Karpas-422 (cell line): ENCODE data around the gene NPC1L1. TPM values are rescaled to one million over a fixed set of nuclear protein-coding genes. Genes with fewer than 3 reads are reported as not detected.

Source experiments
- DNase-seq: peaks from one replicate; pipeline ENCODE4 v3.0.0-alpha.2; 2015
- H2AFZ ChIP-seq: fragments of 200-600 bp; sonication (generic); 2 replicates; pipeline ENCODE4 v1.6.1; 2014; ENCODE audit warnings: antibody characterized with exemption, low read length, mixed read lengths
- H3K27ac ChIP-seq: fragments of 200-600 bp; sonication (generic); 2 replicates; pipeline ENCODE4 v1.5.1; 2014; ENCODE audit warnings: mild to moderate bottlenecking, low read length, moderate library complexity
- H3K27me3 ChIP-seq: fragments of 200-600 bp; sonication (generic); 2 replicates; pipeline ENCODE4 v1.6.1; 2014; ENCODE audit warnings: low read length, mixed read lengths
- H3K36me3 ChIP-seq: fragments of 200-600 bp; sonication (generic); 2 replicates; pipeline ENCODE4 v1.6.1; 2014; ENCODE audit warnings: low read length, mixed read lengths; ENCODE audit not compliant: insufficient read depth
- H3K4me1 ChIP-seq: fragments of 200-600 bp; sonication (generic); 2 replicates; pipeline ENCODE4 v1.6.1; 2014; ENCODE audit warnings: mild to moderate bottlenecking, low read length, mixed read lengths
- H3K4me2 ChIP-seq: fragments of 200-600 bp; sonication (generic); 2 replicates; pipeline ENCODE4 v1.6.1; 2014; ENCODE audit warnings: low read length, low read depth, mild to moderate bottlenecking; ENCODE audit not compliant: poor library complexity, severe bottlenecking
- H3K4me3 ChIP-seq: fragments of 200-600 bp; sonication (generic); 2 replicates; pipeline ENCODE4 v1.5.1; 2014; ENCODE audit warnings: mild to moderate bottlenecking, antibody characterized with exemption, low read length, mixed read lengths
- H3K79me2 ChIP-seq: fragments of 200-600 bp; sonication (generic); 2 replicates; pipeline ENCODE4 v1.6.1; 2014; ENCODE audit warnings: mild to moderate bottlenecking, low read length, mixed read lengths
- H3K9ac ChIP-seq: fragments of 200-600 bp; sonication (generic); 2 replicates; pipeline ENCODE4 v1.6.0; 2014; ENCODE audit warnings: low read length
- H3K9me2 ChIP-seq: fragments of 200-600 bp; sonication (generic), shearing (Covaris generic); replicated peaks from 2 replicates; pipeline ENCODE4 v1.6.0; 2014; ENCODE audit warnings: mild to moderate bottlenecking, low read length, moderate library complexity; ENCODE audit not compliant: insufficient read depth
- H3K9me3 ChIP-seq: fragments of 300-700, 200-600 bp; sonication (generic); 2 replicates; pipeline ENCODE4 v1.6.1; 2014; ENCODE audit warnings: low read length, mixed read lengths
- H4K20me1 ChIP-seq: fragments of 200-600 bp; sonication (generic); 2 replicates; pipeline ENCODE4 v1.6.1; 2014; ENCODE audit warnings: mild to moderate bottlenecking, antibody characterized with exemption, low read length, low read depth; ENCODE audit not compliant: insufficient read depth
- total RNA-seq: library from RNA; depleted of rRNA; stranded (reverse); fragments of >200 nt; shearing (Covaris generic); gene quantifications from 2 replicates; pipeline ENCODE4 v1.2.3, GENCODE V29; 2014; ENCODE audit warnings: low replicate concordance

The NPC1L1 gene
- total RNA-seq, 1 experiment from 2014 or later: not detected

DNA sequence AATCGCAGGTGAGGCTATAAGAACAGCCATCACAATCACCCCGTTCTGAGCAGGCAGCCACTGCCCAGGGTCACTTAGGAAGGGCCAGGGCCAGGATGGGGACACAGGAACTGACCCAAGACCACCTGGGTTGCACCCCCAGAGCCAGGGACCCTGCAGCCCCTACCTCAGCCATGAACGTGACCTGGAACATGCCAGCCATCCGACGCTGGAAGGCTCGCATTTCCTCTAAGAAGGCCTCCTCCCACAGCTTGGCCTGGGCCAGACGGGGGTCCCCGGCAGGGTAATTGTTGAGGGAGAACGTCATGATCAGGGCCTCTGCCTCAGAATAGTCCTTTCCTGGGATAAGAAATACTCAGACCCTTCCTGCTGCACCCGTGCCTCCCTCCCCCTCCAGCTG is 5.0 kb downstream of the NPC1L1 start:
- H3K79me2 ChIP-seq: no peaks in the 10 kb centered on the region
- no peaks in the 10 kb centered on the region for H3K4me1 ChIP-seq
- H3K4me2 ChIP-seq: no peak overlapping the region
- no peak overlapping the region for H2AFZ ChIP-seq
- no peaks in the 10 kb centered on the region for H3K36me3 ChIP-seq
- H3K27me3 ChIP-seq: no peaks in the 10 kb centered on the region
- no peak overlapping the region for H3K9ac ChIP-seq
- no peak overlapping the region for H3K27ac ChIP-seq
- H4K20me1 ChIP-seq: no peaks in the 10 kb centered on the region
- no peak for DNase-seq
- no peaks in the 10 kb centered on the region for H3K9me2 ChIP-seq
- H3K9me3 ChIP-seq: no peaks in the 10 kb centered on the region
- no peak overlapping the region for H3K4me3 ChIP-seq

- Histone ChIP-seq H3K4me1 (no peaks in the 10 kb centered on the region), H3K27me3 (no peaks in the 10 kb centered on the region), H3K9me2 (no peaks in the 10 kb centered on the region), H3K9me3 (no peaks in the 10 kb centered on the region), H3K9ac (no peak overlapping the region), H3K27ac (no peak overlapping the region), H3K79me2 (no peaks in the 10 kb centered on the region), H3K4me3 (no peak overlapping the region), H3K4me2 (no peak overlapping the region), H3K36me3 (no peaks in the 10 kb centered on the region), H4K20me1 (no peaks in the 10 kb centered on the region), H2AFZ (no peak overlapping the region)
- DNase-seq: no peak
These were observed 5.6 kb downstream of the NPC1L1 start for GRCh38 chr7:44535348-44536064.

DNA sequence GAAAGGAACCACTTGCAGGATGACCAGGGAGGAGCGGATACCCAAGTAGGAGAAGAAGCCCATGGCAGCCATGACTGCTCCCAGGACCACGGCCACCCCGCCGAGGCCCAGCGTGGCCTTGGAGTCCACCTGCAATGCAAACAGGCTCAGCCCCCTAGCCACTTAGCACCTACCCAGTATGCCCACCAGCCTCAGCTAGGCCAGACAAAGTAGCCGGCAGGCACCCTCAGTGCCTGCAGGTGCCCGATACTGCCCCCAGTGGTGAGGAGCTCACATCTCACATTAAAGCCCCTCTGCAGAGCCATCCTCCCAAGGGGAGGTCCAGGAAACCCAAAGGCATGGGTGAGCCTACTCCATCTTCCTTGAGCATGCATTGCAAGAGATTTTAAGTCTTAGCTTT is 6.6 kb downstream of the NPC1L1 start:
- no peaks in the 10 kb centered on the region for H3K36me3 ChIP-seq
- H3K4me2 ChIP-seq: no peak overlapping the region
- no peaks in the 10 kb centered on the region for H3K4me1 ChIP-seq
- no peaks in the 10 kb centered on the region for H3K9me3 ChIP-seq
- H2AFZ ChIP-seq: no peak overlapping the region
- H3K27me3 ChIP-seq: no peaks in the 10 kb centered on the region
- peak; percentile 89 for DNase-seq
- H3K79me2 ChIP-seq: no peaks in the 10 kb centered on the region
- H3K9me2 ChIP-seq: no peaks in the 10 kb centered on the region
- H3K4me3 ChIP-seq: no peak overlapping the region
- H3K27ac ChIP-seq: no peak overlapping the region
- no peak overlapping the region for H3K9ac ChIP-seq
- H4K20me1 ChIP-seq: no peaks in the 10 kb centered on the region

DNA sequence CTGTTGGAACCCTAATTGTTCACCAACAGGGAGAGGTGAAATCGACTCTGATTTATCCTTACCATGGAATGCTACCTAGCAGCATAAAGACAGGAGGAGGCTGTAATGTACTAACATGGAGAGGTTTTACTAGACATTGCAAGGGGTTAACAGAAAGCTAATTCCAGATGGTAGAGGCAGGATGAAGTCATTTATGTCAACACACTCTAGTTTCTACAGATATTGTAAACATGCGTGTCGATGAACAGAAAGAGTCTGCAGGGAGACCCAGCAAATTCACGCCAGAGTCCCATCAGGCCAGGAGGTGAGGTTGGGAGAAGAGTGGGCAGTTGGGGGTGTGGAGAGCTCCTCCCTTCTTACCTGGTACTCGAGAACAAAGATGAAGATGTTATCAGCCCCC is 7.0 kb downstream of the NPC1L1 start:
- H3K9me3 ChIP-seq: no peaks in the 10 kb centered on the region
- H3K4me2 ChIP-seq: no peak overlapping the region
- no peak for DNase-seq
- no peaks in the 10 kb centered on the region for H3K4me1 ChIP-seq
- no peaks in the 10 kb centered on the region for H3K79me2 ChIP-seq
- no peak overlapping the region for H3K4me3 ChIP-seq
- no peak overlapping the region for H2AFZ ChIP-seq
- no peaks in the 10 kb centered on the region for H3K27me3 ChIP-seq
- H3K36me3 ChIP-seq: no peaks in the 10 kb centered on the region
- H3K9ac ChIP-seq: no peak overlapping the region
- no peaks in the 10 kb centered on the region for H4K20me1 ChIP-seq
- no peak overlapping the region for H3K27ac ChIP-seq
- H3K9me2 ChIP-seq: no peaks in the 10 kb centered on the region

- no peak overlapping the region for H3K4me3 ChIP-seq
- no peaks in the 10 kb centered on the region for H4K20me1 ChIP-seq
- H3K9me3 ChIP-seq: no peaks in the 10 kb centered on the region
- no peak overlapping the region for H3K9ac ChIP-seq
- no peaks in the 10 kb centered on the region for H3K4me1 ChIP-seq
- DNase-seq: no peak
- H3K79me2 ChIP-seq: no peaks in the 10 kb centered on the region
- H3K4me2 ChIP-seq: no peak overlapping the region
- no peaks in the 10 kb centered on the region for H3K9me2 ChIP-seq
- H3K36me3 ChIP-seq: no peaks in the 10 kb centered on the region
- no peaks in the 10 kb centered on the region for H3K27me3 ChIP-seq
- no peak overlapping the region for H2AFZ ChIP-seq
- no peak overlapping the region for H3K27ac ChIP-seq
These were observed 7.7 kb downstream of the NPC1L1 start for GRCh38 chr7:44533301-44534055.

- no peaks in the 10 kb centered on the region for H4K20me1 ChIP-seq
- no peak overlapping the region for H3K9ac ChIP-seq
- no peaks in the 10 kb centered on the region for H3K27me3 ChIP-seq
- no peaks in the 10 kb centered on the region for H3K9me3 ChIP-seq
- H3K4me2 ChIP-seq: no peak overlapping the region
- H3K4me1 ChIP-seq: no peaks in the 10 kb centered on the region
- H3K4me3 ChIP-seq: no peak overlapping the region
- no peaks in the 10 kb centered on the region for H3K79me2 ChIP-seq
- DNase-seq: no peak
- H2AFZ ChIP-seq: no peak overlapping the region
- no peaks in the 10 kb centered on the region for H3K9me2 ChIP-seq
- no peak overlapping the region for H3K27ac ChIP-seq
- H3K36me3 ChIP-seq: no peaks in the 10 kb centered on the region
These were observed 9.4 kb downstream of the NPC1L1 start for GRCh38 chr7:44531421-44532380.

DNA sequence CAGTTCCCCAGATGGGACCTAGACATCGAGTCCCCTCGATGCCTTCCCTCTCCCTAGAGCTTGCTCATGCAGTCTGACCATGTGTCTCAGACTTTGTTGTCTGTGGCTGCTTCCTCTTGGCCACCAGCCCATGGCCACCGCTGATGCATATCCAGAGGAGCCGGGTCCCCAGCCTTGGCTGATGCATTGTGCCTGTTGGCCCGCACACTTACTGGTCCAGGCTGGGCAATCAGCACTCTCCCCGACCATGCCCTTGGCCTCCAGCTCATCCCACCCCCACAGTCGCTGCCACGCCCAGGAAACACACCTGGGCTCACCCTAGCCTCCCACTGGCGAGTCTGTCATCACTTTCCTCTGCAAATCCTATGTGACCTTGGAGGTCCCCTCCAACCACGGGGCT is 10.1 kb downstream of the NPC1L1 start:
- Histone ChIP-seq H3K4me3 (no peak overlapping the region), H3K79me2 (no peaks in the 10 kb centered on the region), H3K27ac (no peak overlapping the region), H3K9me3 (no peaks in the 10 kb centered on the region), H3K27me3 (no peaks in the 10 kb centered on the region), H2AFZ (no peak overlapping the region), H4K20me1 (no peaks in the 10 kb centered on the region), H3K36me3 (no peaks in the 10 kb centered on the region), H3K9me2 (no peaks in the 10 kb centered on the region), H3K4me1 (no peaks in the 10 kb centered on the region), H3K9ac (no peak overlapping the region), H3K4me2 (no peak overlapping the region)
- no peak for DNase-seq
